CD4-positive, alpha-beta T cell (primary cell): ENCODE results near the gene DRG1. TPM values are rescaled to one million over a fixed set of nuclear protein-coding genes. Genes with fewer than 3 reads are reported as not detected.

Source experiments
- ATAC-seq: fragments of 200-7000 bp; cut with Tn5 transposase; one replicate; pipeline ENCODE4 v1.10.0; 2022; ENCODE audit warnings: mild to moderate bottlenecking; ENCODE audit not compliant: poor library complexity
- CTCF ChIA-PET: fragments of 350-600 bp; sonication (Branson Sonifier 250); formaldehyde crosslinking; loops from one replicate; lab custom pipeline; 2021; ENCODE audit warnings: antibody characterized with exemption, inconsistent platforms; lab: Charles Lee
- POLR2A ChIA-PET: fragments of 350-600 bp; sonication (Branson Sonifier 250); formaldehyde crosslinking; loops from one replicate; lab custom pipeline; 2021; ENCODE audit warnings: antibody characterized with exemption, inconsistent platforms; lab: Charles Lee
- DNase-seq, 14 experiments: peaks; one replicate each; pipeline ENCODE4 v3.0.0-alpha.2; 2013 to 2020; ENCODE audit warnings: mixed read lengths in 2 of 14
- H3K27ac ChIP-seq, 2 donors: one replicate each; pipeline versions ENCODE4 v1.5.1 to v1.7.0; 2013; ENCODE audit warnings: low read length in 2 of 2, low read depth in 1 of 2, mild to moderate bottlenecking in 1 of 2
- H3K27me3 ChIP-seq, 2 experiments: 1 replicate in 1 of 2; 2 replicates in 1 of 2; pipeline versions ENCODE4 v1.6.1 to v1.7.0; 2013; ENCODE audit warnings: low read length in 2 of 2, control low read depth in 1 of 2, mild to moderate bottlenecking in 1 of 2, moderate library complexity in 1 of 2; ENCODE audit not compliant: insufficient read depth in 2 of 2, control insufficient read depth in 1 of 2
- H3K36me3 ChIP-seq: one replicate; pipeline ENCODE4 v1.6.1; 2013; ENCODE audit warnings: low read length, control low read depth; ENCODE audit not compliant: insufficient read depth
- H3K4me1 ChIP-seq: one replicate; pipeline ENCODE4 v1.6.1; 2013; ENCODE audit warnings: low read length, control low read depth; ENCODE audit not compliant: insufficient read depth
- H3K4me3 ChIP-seq: one replicate; pipeline ENCODE4 v1.5.1; 2013; ENCODE audit warnings: mild to moderate bottlenecking, low read length, moderate library complexity
- H3K9me3 ChIP-seq, 2 experiments: 1 replicate in 1 of 2; 2 replicates in 1 of 2; pipeline versions ENCODE4 v1.6.1 to v1.7.0; 2013; ENCODE audit warnings: low read length in 2 of 2, mild to moderate bottlenecking in 2 of 2, control low read depth in 1 of 2, moderate library complexity in 1 of 2; ENCODE audit not compliant: control insufficient read depth in 1 of 2, insufficient read depth in 1 of 2
- H3K27ac Mint-ChIP-seq: one replicate; pipeline ENCODE4 v1.8.0; 2020; ENCODE audit warnings: mixed read lengths
- H3K27me3 Mint-ChIP-seq: one replicate; pipeline ENCODE4 v1.8.0; 2021; ENCODE audit warnings: mixed read lengths
- H3K36me3 Mint-ChIP-seq: one replicate; pipeline ENCODE4 v1.8.0; 2021; ENCODE audit warnings: low read depth, mixed read lengths
- H3K4me1 Mint-ChIP-seq: one replicate; pipeline ENCODE4 v1.8.0; 2021; ENCODE audit warnings: low read depth, mixed read lengths
- H3K4me3 Mint-ChIP-seq: one replicate; pipeline ENCODE4 v1.8.0; 2020; ENCODE audit warnings: mild to moderate bottlenecking, mixed read lengths
- H3K9me3 Mint-ChIP-seq: one replicate; pipeline ENCODE4 v1.8.0; 2020; ENCODE audit warnings: mixed read lengths
- intact Hi-C, 2 experiments: fragments of 100-400 bp; cut with DNase I in 1 of 2; cut with micrococcal nuclease in 1 of 2; formaldehyde crosslinking; loops; one replicate each; pipeline versions ENCODE4 v1.15.1 to v1.9.0; 2023 to 2025; cut with DNase I, micrococcal nuclease
- total RNA-seq, 174 experiments: library from RNA in 2 of 174; stranded (reverse) in 2 of 174; gene quantifications; one replicate each; pipeline ENCODE4 v1.2.3 and lab custom pipeline; 2021 to 2026
- TF ChIP-seq, protein P1 (sequence below): fragments of 200-600 bp; IDR thresholded peaks from one replicate; pipeline ENCODE4 v1.8.0; 2022; ENCODE audit warnings: antibody characterized with exemption, mild to moderate bottlenecking

DRG1 gene
- total RNA-seq, 2 experiments from 2014 or later, result 57.3 to 72.8 TPM

DNA sequence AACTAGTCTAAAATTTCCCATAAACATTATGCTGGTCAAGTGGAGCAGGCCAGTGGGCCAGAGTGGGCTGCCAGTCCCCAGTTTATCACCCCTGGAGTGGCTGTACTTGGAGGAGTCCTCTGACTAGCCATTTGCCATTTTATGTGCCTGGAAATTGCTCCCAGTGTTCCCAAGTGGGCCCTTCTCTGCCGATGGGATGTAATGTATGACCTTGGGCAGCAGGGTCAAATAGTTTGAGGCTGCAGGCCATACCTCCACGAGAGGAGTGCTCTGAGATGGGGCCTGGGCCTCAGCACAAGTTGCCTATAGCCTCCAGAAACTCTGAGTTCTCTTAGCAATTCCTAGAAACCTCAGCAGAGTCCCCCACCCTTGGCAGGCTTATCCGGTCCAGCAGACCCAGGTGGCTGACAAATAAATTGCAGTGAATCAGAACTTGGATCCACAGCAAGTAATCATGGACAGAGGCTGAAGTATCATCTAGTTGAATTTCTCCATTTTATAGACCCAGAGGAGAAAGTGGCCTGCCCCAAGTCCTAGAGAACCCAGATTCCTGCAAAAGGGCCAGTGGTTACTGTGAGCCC is 35.4 kb upstream of the DRG1 start:
- Histone ChIP-seq H3K4me3 (no peak overlapping the region), H3K36me3 (no peaks in the 10 kb centered on the region), H3K4me1 (no peaks in the 10 kb centered on the region), H3K27ac (no peak overlapping the region), H3K9me3 (no peaks in the 10 kb centered on the region), H3K27me3 (no peaks in the 10 kb centered on the region)
- CTCF ChIA-PET, result no interaction called here
- peaks cover 4% of the 10 kb centered on the region for H3K27me3 Mint-ChIP-seq
- H3K4me1 Mint-ChIP-seq, result no peaks in the 10 kb centered on the region
- H3K9me3 Mint-ChIP-seq, result no peaks in the 10 kb centered on the region
- no peak overlapping the region for H3K27ac Mint-ChIP-seq
- POLR2A ChIA-PET, result no interaction called here
- no peaks in the 10 kb centered on the region for H3K36me3 Mint-ChIP-seq
- H3K4me3 Mint-ChIP-seq, result no peak overlapping the region
- ATAC-seq, result no peak
- TF ChIP-seq, protein P1, sequence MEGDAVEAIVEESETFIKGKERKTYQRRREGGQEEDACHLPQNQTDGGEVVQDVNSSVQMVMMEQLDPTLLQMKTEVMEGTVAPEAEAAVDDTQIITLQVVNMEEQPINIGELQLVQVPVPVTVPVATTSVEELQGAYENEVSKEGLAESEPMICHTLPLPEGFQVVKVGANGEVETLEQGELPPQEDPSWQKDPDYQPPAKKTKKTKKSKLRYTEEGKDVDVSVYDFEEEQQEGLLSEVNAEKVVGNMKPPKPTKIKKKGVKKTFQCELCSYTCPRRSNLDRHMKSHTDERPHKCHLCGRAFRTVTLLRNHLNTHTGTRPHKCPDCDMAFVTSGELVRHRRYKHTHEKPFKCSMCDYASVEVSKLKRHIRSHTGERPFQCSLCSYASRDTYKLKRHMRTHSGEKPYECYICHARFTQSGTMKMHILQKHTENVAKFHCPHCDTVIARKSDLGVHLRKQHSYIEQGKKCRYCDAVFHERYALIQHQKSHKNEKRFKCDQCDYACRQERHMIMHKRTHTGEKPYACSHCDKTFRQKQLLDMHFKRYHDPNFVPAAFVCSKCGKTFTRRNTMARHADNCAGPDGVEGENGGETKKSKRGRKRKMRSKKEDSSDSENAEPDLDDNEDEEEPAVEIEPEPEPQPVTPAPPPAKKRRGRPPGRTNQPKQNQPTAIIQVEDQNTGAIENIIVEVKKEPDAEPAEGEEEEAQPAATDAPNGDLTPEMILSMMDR, result no peak
- DNase-seq, result no peak
- intact Hi-C loops, result no loop called here

DNA sequence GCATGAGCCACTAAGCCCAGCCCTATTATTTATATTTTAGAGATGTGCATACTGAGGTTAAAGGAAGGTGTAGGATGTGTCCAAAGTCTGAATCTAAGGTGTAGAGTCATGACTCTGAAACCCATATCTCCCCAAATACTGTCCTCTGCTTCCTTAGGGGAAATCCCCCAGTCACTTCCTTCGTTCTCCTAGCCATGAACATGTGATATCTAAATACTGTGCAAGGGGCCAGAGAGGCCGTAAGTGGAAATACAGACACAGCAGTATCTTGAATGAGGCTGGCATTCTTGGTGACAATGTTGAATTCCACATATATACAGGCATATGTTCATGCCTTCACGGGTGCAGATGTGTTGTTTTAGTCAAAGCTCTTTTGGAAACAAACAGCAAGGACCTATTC is 32.0 kb upstream of the DRG1 start:
- ATAC-seq (no peak), DNase-seq (no peak)
- no peaks in the 10 kb centered on the region for H3K9me3 Mint-ChIP-seq
- H3K4me1 ChIP-seq, result no peaks in the 10 kb centered on the region
- ChIA-PET POLR2A (no interaction called here), CTCF (no interaction called here)
- H3K27ac ChIP-seq, result no peak overlapping the region
- no peaks in the 10 kb centered on the region for H3K4me1 Mint-ChIP-seq
- no peaks in the 10 kb centered on the region for H3K36me3 ChIP-seq
- no peak overlapping the region for H3K4me3 ChIP-seq
- TF ChIP-seq, protein P1, result no peak
- no peak overlapping the region for H3K4me3 Mint-ChIP-seq
- H3K36me3 Mint-ChIP-seq, result no peaks in the 10 kb centered on the region
- no peaks in the 10 kb centered on the region for H3K27me3 ChIP-seq
- H3K9me3 ChIP-seq, result no peaks in the 10 kb centered on the region
- intact Hi-C loops, result no loop called here
- no peak overlapping the region for H3K27ac Mint-ChIP-seq
- no peaks in the 10 kb centered on the region for H3K27me3 Mint-ChIP-seq

DNA sequence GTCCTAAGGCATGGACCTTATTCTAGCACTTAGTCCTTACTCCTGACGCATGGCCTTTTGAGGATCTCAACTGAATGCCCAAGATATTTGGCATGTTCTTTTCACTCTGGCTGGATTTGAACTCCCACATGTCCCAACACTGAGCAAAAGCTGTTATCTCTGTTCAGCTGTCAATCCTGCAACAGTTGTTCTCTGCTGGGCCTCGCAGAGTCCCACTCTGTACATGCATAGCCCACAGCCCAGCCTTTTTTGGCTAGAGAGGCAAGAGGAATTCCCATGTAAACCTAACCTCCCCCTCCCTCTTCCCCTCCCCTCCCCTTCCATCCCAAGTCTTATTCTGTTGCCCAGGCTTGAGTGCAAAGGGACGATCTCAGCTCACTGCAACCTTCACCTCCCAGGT is 21.8 kb upstream of the DRG1 start:
- ChIA-PET POLR2A (no interaction called here), CTCF (interaction anchor here (0.8 kb wide), 1 partner anchor 64 kb away, joined by 4 read pairs; no protein-coding TSS in a partner anchor)
- no peak overlapping the region for H3K27ac Mint-ChIP-seq

More for the DNA sequence above, 21.8 kb upstream of the DRG1 start:
- DNase-seq (no peak), ATAC-seq (no peak)
- H3K27ac ChIP-seq, result no peak overlapping the region
- intact Hi-C loops, result no loop called here
- no peaks in the 10 kb centered on the region for H3K4me1 ChIP-seq
- no peaks in the 10 kb centered on the region for H3K27me3 ChIP-seq
- TF ChIP-seq, protein P1, result no peak
- Mint-ChIP-seq H3K27me3 (no peaks in the 10 kb centered on the region), H3K4me1 (no peaks in the 10 kb centered on the region), H3K36me3 (no peaks in the 10 kb centered on the region), H3K9me3 (no peaks in the 10 kb centered on the region), H3K4me3 (no peak overlapping the region)
- H3K4me3 ChIP-seq, result no peak overlapping the region
- no peaks in the 10 kb centered on the region for H3K36me3 ChIP-seq
- no peaks in the 10 kb centered on the region for H3K9me3 ChIP-seq
